ENCODE measurements around the gene QSOX2.
A peak's percentile ranks its signal among the peaks of the same experiment; 100 is the strongest.

Gene QSOX2

GRCh38 chr9:136226680-136227407, 18.8 kb downstream of the QSOX2 start:
- no peaks in the 10 kb centered on the region for H3K27me3 ChIP-seq (replicated peaks; ENCODE audit: control insufficient read depth, insufficient read depth, low read length)
- H3K4me3 ChIP-seq (replicated peaks; ENCODE audit: low read depth, low read length): no peak overlapping the region
- DNase-seq (ENCODE audit: extremely low read depth, insufficient read length): no peak
- TF ChIP-seq, protein P1, sequence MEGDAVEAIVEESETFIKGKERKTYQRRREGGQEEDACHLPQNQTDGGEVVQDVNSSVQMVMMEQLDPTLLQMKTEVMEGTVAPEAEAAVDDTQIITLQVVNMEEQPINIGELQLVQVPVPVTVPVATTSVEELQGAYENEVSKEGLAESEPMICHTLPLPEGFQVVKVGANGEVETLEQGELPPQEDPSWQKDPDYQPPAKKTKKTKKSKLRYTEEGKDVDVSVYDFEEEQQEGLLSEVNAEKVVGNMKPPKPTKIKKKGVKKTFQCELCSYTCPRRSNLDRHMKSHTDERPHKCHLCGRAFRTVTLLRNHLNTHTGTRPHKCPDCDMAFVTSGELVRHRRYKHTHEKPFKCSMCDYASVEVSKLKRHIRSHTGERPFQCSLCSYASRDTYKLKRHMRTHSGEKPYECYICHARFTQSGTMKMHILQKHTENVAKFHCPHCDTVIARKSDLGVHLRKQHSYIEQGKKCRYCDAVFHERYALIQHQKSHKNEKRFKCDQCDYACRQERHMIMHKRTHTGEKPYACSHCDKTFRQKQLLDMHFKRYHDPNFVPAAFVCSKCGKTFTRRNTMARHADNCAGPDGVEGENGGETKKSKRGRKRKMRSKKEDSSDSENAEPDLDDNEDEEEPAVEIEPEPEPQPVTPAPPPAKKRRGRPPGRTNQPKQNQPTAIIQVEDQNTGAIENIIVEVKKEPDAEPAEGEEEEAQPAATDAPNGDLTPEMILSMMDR (IDR thresholded peaks at IDR 0.05; ENCODE audit: insufficient read depth, low read length, poor library complexity, severe bottlenecking): no peak
- peaks cover 18% of the 10 kb centered on the region for H3K36me3 ChIP-seq (ENCODE audit: control insufficient read depth, insufficient read depth, low read length)

DNA sequence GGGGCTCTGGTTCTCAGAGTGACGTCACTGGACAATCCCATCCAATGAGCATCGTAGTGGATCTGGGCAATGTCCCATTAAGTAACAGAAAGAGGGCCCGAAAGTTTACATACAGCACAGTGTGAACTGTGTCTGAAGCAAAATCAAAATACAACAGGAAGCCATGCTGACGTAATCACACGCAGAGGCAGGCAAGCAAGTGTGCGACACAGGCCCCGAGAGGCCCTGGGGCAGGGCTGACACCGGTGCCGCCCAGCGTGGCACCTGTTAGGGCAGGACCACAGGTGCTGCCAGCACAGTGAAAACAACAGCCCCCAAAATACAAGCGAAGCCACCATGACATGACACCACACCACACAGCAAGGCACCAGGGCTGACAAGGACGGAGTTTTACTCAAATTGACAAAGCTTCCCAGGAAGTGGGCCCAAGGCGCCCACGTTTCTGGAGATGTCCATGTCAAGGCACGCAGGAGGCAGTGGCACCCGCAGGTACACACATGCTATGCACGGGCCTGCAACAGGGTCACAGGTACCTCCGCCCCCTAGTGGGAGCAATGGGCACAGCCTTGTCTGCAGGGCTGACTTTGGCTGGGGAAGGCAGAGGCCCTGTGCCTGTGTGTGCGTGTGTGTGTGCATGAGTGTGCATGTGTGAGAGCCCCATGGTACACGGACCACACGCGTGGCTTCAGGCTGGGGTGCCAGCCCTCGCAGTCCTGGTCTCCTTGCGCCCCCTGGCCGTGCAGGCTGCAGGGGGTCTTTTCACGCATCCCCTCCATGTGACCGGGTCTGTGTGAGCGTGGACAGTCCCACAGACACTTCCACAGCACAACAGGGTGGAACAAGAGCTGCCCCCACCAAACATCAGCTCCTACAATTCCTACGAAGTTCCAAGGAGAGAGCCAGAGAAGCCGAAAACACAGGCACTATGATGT, 19.6 kb downstream of the QSOX2 start:
- Histone ChIP-seq H3K36me3 (ENCODE audit: control insufficient read depth, insufficient read depth, low read length) (peaks cover 21% of the 10 kb centered on the region), H3K27me3 (replicated peaks; ENCODE audit: control insufficient read depth, insufficient read depth, low read length) (no peaks in the 10 kb centered on the region), H3K4me3 (replicated peaks; ENCODE audit: low read depth, low read length) (peak overlapping the region; percentile 43)
- TF ChIP-seq, protein P1 (IDR thresholded peaks at IDR 0.05; ENCODE audit: insufficient read depth, low read length, poor library complexity, severe bottlenecking): peak; percentile 96
- peak; percentile 74 for DNase-seq (ENCODE audit: extremely low read depth, insufficient read length)

DNA sequence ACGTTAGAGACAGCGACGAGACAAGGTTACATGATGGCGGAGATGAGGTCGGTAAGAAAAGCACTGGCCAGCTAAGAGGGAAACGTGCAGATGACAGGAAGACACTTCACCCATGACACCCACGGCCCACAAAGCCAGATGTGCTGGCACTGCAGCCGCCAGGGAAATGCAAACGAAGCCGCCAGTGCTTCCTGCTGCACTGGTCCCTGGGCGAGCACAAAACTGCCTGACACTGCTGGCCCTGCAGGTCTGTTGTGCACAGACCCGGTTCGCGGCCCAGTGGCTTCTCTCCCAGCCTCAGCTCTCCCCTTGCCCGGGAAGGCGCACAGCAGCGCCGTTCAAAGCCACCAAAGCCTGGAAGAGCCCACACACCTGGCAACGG, 20.3 kb downstream of the QSOX2 start:
- peak; percentile 72 for DNase-seq (ENCODE audit: extremely low read depth, insufficient read length)
- TF ChIP-seq, protein P1 (IDR thresholded peaks at IDR 0.05; ENCODE audit: insufficient read depth, low read length, poor library complexity, severe bottlenecking): no peak
- Histone ChIP-seq H3K36me3 (ENCODE audit: control insufficient read depth, insufficient read depth, low read length) (peaks cover 22% of the 10 kb centered on the region), H3K4me3 (replicated peaks; ENCODE audit: low read depth, low read length) (peak overlapping the region; percentile 43), H3K27me3 (replicated peaks; ENCODE audit: control insufficient read depth, insufficient read depth, low read length) (no peaks in the 10 kb centered on the region)

- Histone ChIP-seq H3K27me3 (replicated peaks; ENCODE audit: control insufficient read depth, insufficient read depth, low read length) (no peaks in the 10 kb centered on the region), H3K36me3 (ENCODE audit: control insufficient read depth, insufficient read depth, low read length) (peaks cover 25% of the 10 kb centered on the region), H3K4me3 (replicated peaks; ENCODE audit: low read depth, low read length) (no peak overlapping the region)
- DNase-seq (ENCODE audit: extremely low read depth, insufficient read length): no peak
- TF ChIP-seq, protein P1 (IDR thresholded peaks at IDR 0.05; ENCODE audit: insufficient read depth, low read length, poor library complexity, severe bottlenecking): no peak
These were observed 21.6 kb downstream of the QSOX2 start for GRCh38 chr9:136223871-136224640.

GRCh38 chr9:136222906-136223285, 22.7 kb downstream of the QSOX2 start:
- H3K4me3 ChIP-seq (replicated peaks; ENCODE audit: low read depth, low read length): no peak overlapping the region
- no peak for DNase-seq (ENCODE audit: extremely low read depth, insufficient read length)
- peaks cover 32% of the 10 kb centered on the region for H3K36me3 ChIP-seq (ENCODE audit: control insufficient read depth, insufficient read depth, low read length)
- TF ChIP-seq, protein P1 (IDR thresholded peaks at IDR 0.05; ENCODE audit: insufficient read depth, low read length, poor library complexity, severe bottlenecking): no peak
- no peaks in the 10 kb centered on the region for H3K27me3 ChIP-seq (replicated peaks; ENCODE audit: control insufficient read depth, insufficient read depth, low read length)
